HG03280 (cell line): ENCODE results near the gene NYNRIN.

Source experiments
- ATAC-seq: cut with Tn5 transposase; IDR thresholded peaks from one replicate; pipeline ENCODE4 v1.9.1; 2021; ENCODE audit warnings: mild to moderate bottlenecking, moderate library complexity; ENCODE audit not compliant: unreplicated experiment

Gene NYNRIN

GRCh38 chr14:24414077-24414476, 15.3 kb downstream of the NYNRIN start:
- ATAC-seq: no peak

DNA sequence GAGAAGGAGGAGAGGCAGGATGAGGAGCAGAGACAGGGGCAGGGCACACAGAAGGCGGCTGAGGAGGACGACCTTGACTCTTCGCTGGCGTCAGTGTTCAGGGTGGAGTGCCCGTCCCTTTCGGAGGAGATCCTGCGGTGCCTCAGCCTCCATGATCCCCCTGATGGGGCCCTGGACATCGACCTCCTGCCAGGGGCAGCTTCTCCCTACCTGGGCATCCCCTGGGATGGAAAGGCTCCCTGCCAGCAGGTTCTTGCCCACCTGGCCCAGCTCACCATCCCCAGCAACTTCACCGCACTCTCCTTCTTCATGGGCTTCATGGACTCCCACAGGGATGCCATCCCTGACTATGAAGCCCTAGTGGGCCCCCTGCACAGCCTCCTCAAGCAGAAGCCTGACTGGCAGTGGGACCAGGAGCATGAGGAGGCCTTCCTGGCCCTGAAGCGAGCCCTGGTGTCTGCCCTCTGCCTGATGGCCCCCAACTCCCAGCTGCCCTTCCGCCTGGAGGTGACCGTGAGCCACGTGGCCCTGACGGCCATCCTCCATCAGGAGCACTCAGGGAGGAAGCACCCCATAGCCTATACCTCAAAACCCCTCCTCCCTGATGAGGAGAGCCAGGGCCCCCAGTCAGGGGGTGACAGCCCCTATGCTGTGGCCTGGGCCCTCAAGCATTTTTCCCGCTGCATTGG, 16.1 kb downstream of the NYNRIN start:
- ATAC-seq: no peak

- no peak for ATAC-seq
Measured at GRCh38 chr14:24415421-24416253, 16.8 kb downstream of the NYNRIN start.

DNA sequence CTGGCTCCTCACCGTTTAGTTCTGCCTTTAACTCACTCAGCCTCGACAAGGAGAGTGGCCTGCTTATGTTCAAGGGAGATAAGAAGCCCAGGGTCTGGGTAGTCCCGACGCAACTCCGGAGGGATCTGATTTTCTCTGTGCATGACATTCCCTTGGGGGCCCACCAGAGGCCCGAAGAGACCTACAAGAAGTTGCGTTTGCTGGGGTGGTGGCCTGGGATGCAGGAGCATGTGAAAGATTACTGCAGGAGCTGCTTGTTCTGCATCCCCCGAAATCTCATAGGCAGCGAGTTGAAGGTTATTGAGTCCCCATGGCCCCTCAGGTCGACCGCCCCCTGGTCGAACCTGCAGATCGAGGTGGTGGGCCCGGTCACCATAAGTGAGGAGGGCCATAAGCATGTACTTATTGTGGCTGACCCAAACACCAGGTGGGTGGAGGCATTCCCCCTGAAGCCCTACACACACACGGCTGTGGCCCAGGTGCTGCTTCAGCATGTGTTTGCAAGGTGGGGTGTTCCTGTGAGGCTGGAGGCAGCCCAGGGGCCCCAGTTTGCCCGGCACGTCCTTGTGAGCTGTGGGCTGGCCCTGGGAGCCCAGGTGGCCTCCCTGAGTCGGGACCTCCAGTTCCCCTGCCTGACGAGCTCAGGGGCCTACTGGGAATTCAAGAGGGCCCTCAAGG, 17.6 kb downstream of the NYNRIN start:
- no peak for ATAC-seq

- ATAC-seq: no peak
Measured at GRCh38 chr14:24416932-24417619, 18.3 kb downstream of the NYNRIN start.

DNA sequence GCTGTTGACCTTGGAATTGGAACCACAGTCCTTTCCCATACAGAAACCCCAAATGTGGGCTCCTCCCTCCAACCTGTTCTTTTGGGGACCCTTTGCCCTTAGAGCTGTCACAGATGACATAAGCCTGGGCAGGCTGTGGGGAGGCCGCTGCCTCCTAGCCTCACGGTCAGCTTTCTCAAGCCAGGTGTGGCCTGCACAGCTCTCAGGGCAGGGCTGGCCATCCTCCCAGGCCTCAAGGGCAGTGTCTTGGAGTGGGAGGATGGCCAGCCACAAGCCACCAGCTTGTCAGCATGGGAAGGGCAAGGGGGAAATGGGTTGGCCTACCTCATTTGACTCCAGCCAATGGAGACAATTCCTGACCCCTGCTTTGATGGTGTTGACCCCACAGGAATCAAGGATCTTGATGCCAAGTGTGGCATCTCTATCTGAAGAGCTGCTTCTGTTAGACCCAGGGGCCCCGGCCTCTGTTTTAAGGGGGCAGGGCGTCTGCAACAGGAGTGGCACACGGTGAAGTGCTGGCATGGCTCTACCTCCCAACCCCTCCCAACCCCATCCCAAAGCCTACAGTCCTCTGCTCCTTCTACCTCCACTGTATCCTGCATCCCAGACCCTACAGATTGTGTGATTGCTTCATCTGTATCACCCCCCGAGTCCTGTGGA, 19.2 kb downstream of the NYNRIN start:
- ATAC-seq: no peak

GRCh38 chr14:24418492-24418873, 19.7 kb downstream of the NYNRIN start:
- ATAC-seq: no peak

- ATAC-seq: no peak
Measured at GRCh38 chr14:24422261-24422660, 23.5 kb downstream of the NYNRIN start.

- ATAC-seq: no peak
Measured at GRCh38 chr14:24422694-24423601, 24.1 kb downstream of the NYNRIN start.

- no peak for ATAC-seq
Measured at GRCh38 chr14:24425704-24426103, 26.9 kb downstream of the NYNRIN start.

DNA sequence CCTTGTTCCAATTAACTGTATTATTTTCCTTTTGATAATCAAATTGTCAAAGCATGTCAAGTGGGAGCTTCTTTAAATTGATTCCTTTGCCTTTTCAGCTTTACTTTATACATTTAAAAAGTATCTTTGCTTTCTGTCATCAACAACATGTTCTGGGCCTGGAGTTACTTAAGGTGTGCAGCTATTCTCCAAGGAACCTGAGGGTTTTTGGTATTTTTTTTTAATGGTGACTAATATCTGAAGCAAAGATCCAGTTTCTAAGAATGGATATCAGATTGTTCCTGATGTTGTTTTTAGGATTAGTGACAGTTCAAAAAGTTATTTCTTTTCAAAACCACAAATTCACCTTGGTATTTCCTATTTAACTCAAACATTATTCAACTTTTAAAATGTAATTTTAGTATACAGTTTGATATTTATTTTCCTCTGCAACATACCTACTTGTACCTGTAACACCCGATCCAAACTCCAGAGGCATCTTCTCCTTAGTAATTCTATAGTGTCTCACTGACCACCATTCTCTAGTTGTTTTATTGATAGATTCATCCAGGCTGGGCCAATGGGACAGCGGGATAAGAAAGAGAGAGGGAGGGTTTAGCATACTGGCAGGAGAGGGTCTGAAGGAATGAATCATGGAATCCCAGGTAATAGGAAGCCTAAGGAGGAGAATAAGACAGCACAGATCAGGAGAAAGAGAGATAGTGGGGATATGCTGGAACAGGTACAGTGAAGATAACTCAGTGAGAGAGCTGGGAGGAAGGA, 27.5 kb downstream of the NYNRIN start:
- ATAC-seq: no peak

- no peak for ATAC-seq
Measured at GRCh38 chr14:24426912-24427536, 28.2 kb downstream of the NYNRIN start.

GRCh38 chr14:24427537-24428508, 29.0 kb downstream of the NYNRIN start:
- no peak for ATAC-seq

- no peak for ATAC-seq
Measured at GRCh38 chr14:24428628-24429394, 30.0 kb downstream of the NYNRIN start.

GRCh38 chr14:24429395-24430142, 30.8 kb downstream of the NYNRIN start, which contains the start of the genes CBLN3 and KHNYN:
TSS of gene CBLN3 (minus strand) at chr14:24429668. CDS start at chr14:24429054, 614 bp downstream.
TSS of gene KHNYN (plus strand) at chr14:24429954. CDS start at chr14:24430731, 777 bp downstream.
- ATAC-seq: peak; percentile 83
